Activated CD4-positive, alpha-beta memory T cell treated with anti-CD3 and anti-CD28 coated beads for 36 hours (primary cell): ENCODE measurements around the gene UBE2E1. TPM values are rescaled to one million over a fixed set of nuclear protein-coding genes. Genes with fewer than 3 reads are reported as not detected.
A peak's percentile ranks its signal among the peaks of the same experiment; 100 is the strongest.

ENCODE experiments used
- CTCF ChIA-PET: fragments of 350-600 bp; sonication (Branson Sonifier 250); formaldehyde crosslinking; loops from one replicate; lab custom pipeline; 2021; ENCODE audit warnings: antibody characterized with exemption, inconsistent platforms; lab: Charles Lee
- POLR2A ChIA-PET: fragments of 350-600 bp; sonication (Branson Sonifier 250); formaldehyde crosslinking; loops from one replicate; lab custom pipeline; 2021; ENCODE audit warnings: antibody characterized with exemption; lab: Charles Lee
- DNase-seq: peaks from one replicate; pipeline ENCODE4 v3.0.0-alpha.2; 2020
- H3K27ac Mint-ChIP-seq: one replicate; pipeline ENCODE4 v1.8.0; 2021; ENCODE audit warnings: mixed read lengths
- H3K27me3 Mint-ChIP-seq: one replicate; pipeline ENCODE4 v1.8.0; 2021; ENCODE audit warnings: mixed read lengths
- H3K36me3 Mint-ChIP-seq: one replicate; pipeline ENCODE4 v1.8.0; 2021; ENCODE audit warnings: mixed read lengths
- H3K4me1 Mint-ChIP-seq: one replicate; pipeline ENCODE4 v1.8.0; 2021; ENCODE audit warnings: low read depth, mixed read lengths
- H3K4me3 Mint-ChIP-seq: one replicate; pipeline ENCODE4 v1.8.0; 2021; ENCODE audit warnings: mild to moderate bottlenecking, mixed read lengths
- H3K9me3 Mint-ChIP-seq: one replicate; pipeline ENCODE4 v1.8.0; 2021; ENCODE audit warnings: mixed read lengths
- intact Hi-C: fragments of 100-400 bp; cut with micrococcal nuclease; formaldehyde crosslinking; loops from one replicate; pipeline ENCODE4 v1.15.1; 2023
- total RNA-seq, 2 experiments: library from RNA; stranded (reverse); gene quantifications; one replicate each; pipeline ENCODE4 v1.2.3, GENCODE V29; 2021

UBE2E1 gene
- 10 to 100 TPM; 82.8 to 84.8 TPM for total RNA-seq

- Mint-ChIP-seq H3K36me3 (peaks cover 9% of the 10 kb centered on the region), H3K27ac (peak within 1 kb of the TSS; percentile 89), H3K4me3 (peak within 1 kb of the TSS; percentile 89), H3K4me1 (peaks cover 38% of the 10 kb centered on the region), H3K9me3 (no peaks in the 10 kb centered on the region), H3K27me3 (peaks cover 2% of the 10 kb centered on the region)
- DNase-seq: peak; percentile 73
- CTCF ChIA-PET: no interaction called here
- intact Hi-C loops: loop anchor here (2.0 kb wide), 1 partner anchor 43 kb away; no protein-coding TSS in a partner anchor
- POLR2A ChIA-PET: no interaction called here
Measured at GRCh38 chr3:23805633-23806533, at the start of gene UBE2E1. TSS of gene UBE2E1 (plus strand) at chr3:23805955. CDS start at chr3:23807270, 1,315 bp downstream.

GRCh38 chr3:23756206-23756840 is 49.4 kb upstream of the UBE2E1 start:
- POLR2A ChIA-PET: no interaction called here

GRCh38 chr3:23758253-23758838 is 47.4 kb upstream of the UBE2E1 start:
- POLR2A ChIA-PET: no interaction called here
- Mint-ChIP-seq H3K36me3 (no peaks in the 10 kb centered on the region), H3K27me3 (no peaks in the 10 kb centered on the region), H3K4me3 (no peak overlapping the region), H3K4me1 (peaks cover 21% of the 10 kb centered on the region), H3K27ac (no peak overlapping the region), H3K9me3 (no peaks in the 10 kb centered on the region)
- DNase-seq: no peak
- CTCF ChIA-PET: no interaction called here
- intact Hi-C loops: no loop called here

More at GRCh38 chr3:23756206-23756840, 49.4 kb upstream of the UBE2E1 start:
- intact Hi-C loops: no loop called here
- H3K4me1 Mint-ChIP-seq: peaks cover 5% of the 10 kb centered on the region
- CTCF ChIA-PET: no interaction called here
- H3K4me3 Mint-ChIP-seq: no peak overlapping the region
- no peaks in the 10 kb centered on the region for H3K36me3 Mint-ChIP-seq
- DNase-seq: no peak
- no peaks in the 10 kb centered on the region for H3K27me3 Mint-ChIP-seq
- no peak overlapping the region for H3K27ac Mint-ChIP-seq
- no peaks in the 10 kb centered on the region for H3K9me3 Mint-ChIP-seq

- peaks cover 21% of the 10 kb centered on the region for H3K4me1 Mint-ChIP-seq
- H3K36me3 Mint-ChIP-seq: no peaks in the 10 kb centered on the region
- no peak overlapping the region for H3K4me3 Mint-ChIP-seq
- H3K27ac Mint-ChIP-seq: no peak overlapping the region
- intact Hi-C loops: loop anchor here (2.0 kb wide), 1 partner anchor 36 kb away; no protein-coding TSS in a partner anchor
- no peaks in the 10 kb centered on the region for H3K27me3 Mint-ChIP-seq
- DNase-seq: no peak
- POLR2A ChIA-PET: no interaction called here
- CTCF ChIA-PET: interaction anchor here (1.6 kb wide), 1 partner anchor 20 kb away, joined by 5 read pairs; no protein-coding TSS in a partner anchor
- H3K9me3 Mint-ChIP-seq: no peaks in the 10 kb centered on the region
Measured at GRCh38 chr3:23760325-23760724, 45.4 kb upstream of the UBE2E1 start.

GRCh38 chr3:23760871-23761373 is 44.8 kb upstream of the UBE2E1 start:
- DNase-seq: peak; percentile 36
- Mint-ChIP-seq H3K4me1 (peaks cover 21% of the 10 kb centered on the region), H3K4me3 (no peak overlapping the region), H3K9me3 (no peaks in the 10 kb centered on the region), H3K36me3 (no peaks in the 10 kb centered on the region), H3K27me3 (no peaks in the 10 kb centered on the region), H3K27ac (no peak overlapping the region)
- POLR2A ChIA-PET: no interaction called here
- intact Hi-C loops: loop anchor here (2.0 kb wide), 1 partner anchor 36 kb away; no protein-coding TSS in a partner anchor
- CTCF ChIA-PET: interaction anchor here (1.6 kb wide), 1 partner anchor 21 kb away, joined by 5 read pairs; no protein-coding TSS in a partner anchor

- intact Hi-C loops: loop anchor here (2.0 kb wide), 1 partner anchor 35 kb away; no protein-coding TSS in a partner anchor
- no peaks in the 10 kb centered on the region for H3K27me3 Mint-ChIP-seq
- H3K9me3 Mint-ChIP-seq: no peaks in the 10 kb centered on the region
- H3K36me3 Mint-ChIP-seq: no peaks in the 10 kb centered on the region
- peak overlapping the region; percentile 13 for H3K27ac Mint-ChIP-seq
- POLR2A ChIA-PET: no interaction called here
- H3K4me3 Mint-ChIP-seq: no peak overlapping the region
- H3K4me1 Mint-ChIP-seq: peaks cover 21% of the 10 kb centered on the region
- peak; percentile 20 for DNase-seq
- CTCF ChIA-PET: interaction anchor here (1.6 kb wide), 1 partner anchor 22 kb away, joined by 5 read pairs; no protein-coding TSS in a partner anchor
Measured at GRCh38 chr3:23761440-23761896, 44.3 kb upstream of the UBE2E1 start.

- no peaks in the 10 kb centered on the region for H3K27me3 Mint-ChIP-seq
- intact Hi-C loops: loop anchor here (1.0 to 2.0 kb wide), 3 partner anchors 22 to 43 kb away; partner anchors contain the start of gene UBE2E1
- H3K4me1 Mint-ChIP-seq: peaks cover 21% of the 10 kb centered on the region
- H3K4me3 Mint-ChIP-seq: peak overlapping the region; percentile 46
- peak; percentile 16 for DNase-seq
- POLR2A ChIA-PET: no interaction called here
- CTCF ChIA-PET: no interaction called here
- no peak overlapping the region for H3K27ac Mint-ChIP-seq
- no peaks in the 10 kb centered on the region for H3K36me3 Mint-ChIP-seq
- no peaks in the 10 kb centered on the region for H3K9me3 Mint-ChIP-seq
Measured at GRCh38 chr3:23762214-23762613, 43.5 kb upstream of the UBE2E1 start.

- POLR2A ChIA-PET: no interaction called here
- no peaks in the 10 kb centered on the region for H3K27me3 Mint-ChIP-seq
- CTCF ChIA-PET: no interaction called here
- intact Hi-C loops: loop anchor here (1.0 to 2.0 kb wide), 3 partner anchors 23 to 42 kb away; partner anchors contain the start of gene UBE2E1
- H3K36me3 Mint-ChIP-seq: no peaks in the 10 kb centered on the region
- no peak for DNase-seq
- no peak overlapping the region for H3K27ac Mint-ChIP-seq
- peaks cover 21% of the 10 kb centered on the region for H3K4me1 Mint-ChIP-seq
- no peaks in the 10 kb centered on the region for H3K9me3 Mint-ChIP-seq
- no peak overlapping the region for H3K4me3 Mint-ChIP-seq
Measured at GRCh38 chr3:23762759-23763477, 42.8 kb upstream of the UBE2E1 start.

GRCh38 chr3:23764407-23764806 is 41.3 kb upstream of the UBE2E1 start:
- Mint-ChIP-seq H3K36me3 (no peaks in the 10 kb centered on the region), H3K27me3 (no peaks in the 10 kb centered on the region), H3K27ac (no peak overlapping the region), H3K9me3 (no peaks in the 10 kb centered on the region), H3K4me3 (no peak overlapping the region), H3K4me1 (peaks cover 21% of the 10 kb centered on the region)
- no peak for DNase-seq
- ChIA-PET CTCF (interaction anchor here (0.9 kb wide), 1 partner anchor 38 kb away, joined by 3 read pairs; no protein-coding TSS in a partner anchor), POLR2A (no interaction called here)
- intact Hi-C loops: no loop called here

- no peak overlapping the region for H3K27ac Mint-ChIP-seq
- no peak overlapping the region for H3K4me3 Mint-ChIP-seq
- no peak for DNase-seq
- ChIA-PET POLR2A (interaction anchor here (0.7 kb wide), 1 partner anchor 41 kb away, joined by 4 read pairs; no protein-coding TSS in a partner anchor), CTCF (no interaction called here)
- H3K36me3 Mint-ChIP-seq: no peaks in the 10 kb centered on the region
- H3K9me3 Mint-ChIP-seq: no peaks in the 10 kb centered on the region
- peaks cover 1% of the 10 kb centered on the region for H3K27me3 Mint-ChIP-seq
- peaks cover 5% of the 10 kb centered on the region for H3K4me1 Mint-ChIP-seq
- intact Hi-C loops: no loop called here
Measured at GRCh38 chr3:23767546-23767945, 38.2 kb upstream of the UBE2E1 start.

- no peaks in the 10 kb centered on the region for H3K9me3 Mint-ChIP-seq
Measured at GRCh38 chr3:23775254-23775909, 30.4 kb upstream of the UBE2E1 start.

More at GRCh38 chr3:23775254-23775909, 30.4 kb upstream of the UBE2E1 start:
- Mint-ChIP-seq H3K36me3 (no peaks in the 10 kb centered on the region), H3K4me1 (no peaks in the 10 kb centered on the region), H3K27ac (no peak overlapping the region), H3K27me3 (peaks cover 5% of the 10 kb centered on the region), H3K4me3 (no peak overlapping the region)
- no peak for DNase-seq
- POLR2A ChIA-PET: no interaction called here
- CTCF ChIA-PET: no interaction called here
- intact Hi-C loops: no loop called here
